ENCODE results near the gene COASY. TPM values are rescaled to one million over a fixed set of nuclear protein-coding genes. Genes with fewer than 3 reads are reported as not detected.

COASY gene
- total and polyA plus RNA-seq, 2 of the 4 experiments (the other 2 are of a cell fraction), result 10.6 to 44.0 TPM

DNA sequence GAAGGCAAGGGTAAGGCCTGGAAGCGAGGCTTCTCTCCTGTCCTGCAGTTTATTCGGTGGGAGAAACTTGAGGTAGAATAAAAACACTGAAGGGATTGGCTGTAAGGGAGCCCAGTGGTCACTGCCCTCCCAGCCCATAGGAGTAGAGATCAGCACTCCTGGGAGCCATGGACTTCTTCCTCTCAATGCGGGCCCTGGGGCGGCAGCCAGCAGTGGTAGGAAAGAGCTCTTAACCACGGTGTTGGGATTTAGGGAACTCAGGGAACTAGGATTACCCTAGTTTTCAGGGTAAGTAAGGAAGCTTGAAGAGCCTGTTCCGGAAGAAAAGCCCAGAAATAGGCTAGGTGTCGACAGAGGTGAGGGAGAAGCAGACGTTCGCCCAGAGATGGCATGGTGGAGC lies 49.7 kb upstream of the COASY start:
- no peak overlapping the region for H2AFZ ChIP-seq (replicated peaks; ENCODE audit: low read length, poor library complexity)
- TF ChIP-seq RFX5 (IDR thresholded peaks at IDR 0.05; ENCODE audit: low read depth, low read length), result no peak
- TF ChIP-seq CTCF (conservative IDR thresholded peaks at IDR 0.05; ENCODE audit: low read depth, low read length), result no peak
- TF ChIP-seq MAFK (IDR thresholded peaks at IDR 0.05; ENCODE audit: low read depth, low read length), result no peak
- no peak for TF ChIP-seq USF2 (IDR thresholded peaks at IDR 0.05; ENCODE audit: low read depth, low read length)
- TF ChIP-seq ELK1 (IDR thresholded peaks at IDR 0.05; ENCODE audit: borderline replicate concordance, low read depth, low read length), result no peak
- no peak for TF ChIP-seq POLR2A (IDR thresholded peaks at IDR 0.05; ENCODE audit: low read depth, low read length)
- TF ChIP-seq RCOR1 (IDR thresholded peaks at IDR 0.05; ENCODE audit: insufficient replicate concordance, low read length), result no peak
- TF ChIP-seq CEBPB (IDR thresholded peaks at IDR 0.05; ENCODE audit: low read depth, low read length), result no peak
- no peak for TF ChIP-seq MAZ (IDR thresholded peaks at IDR 0.05; ENCODE audit: borderline replicate concordance, low read depth, low read length)
- TF ChIP-seq BHLHE40 (IDR thresholded peaks at IDR 0.05; ENCODE audit: low read depth, low read length), result no peak
- TF ChIP-seq CHD1 (IDR thresholded peaks at IDR 0.05; ENCODE audit: low read depth, low read length), result no peak
- no peak for TF ChIP-seq NFE2L2 (IDR thresholded peaks at IDR 0.05; ENCODE audit: low read depth, low read length)
- TF ChIP-seq FOS (IDR thresholded peaks at IDR 0.05; ENCODE audit: low read depth, low read length), result no peak
- no peak for TF ChIP-seq RAD21 (IDR thresholded peaks at IDR 0.05; ENCODE audit: low read length)
- TF ChIP-seq SMC3 (IDR thresholded peaks at IDR 0.05; ENCODE audit: low read depth, low read length), result no peak
- TF ChIP-seq MXI1 (IDR thresholded peaks at IDR 0.05; ENCODE audit: borderline replicate concordance, low read depth, low read length), result no peak
- no peak overlapping the region for H2BK5ac ChIP-seq (ENCODE audit: low read depth, low read length, poor library complexity, severe bottlenecking)
- peak overlapping the region; percentile 45; the same call in 1 of the 2 replicates for H2AK5ac ChIP-seq (ENCODE audit: low read depth, low read length)
- in situ Hi-C loops (cut with MboI; ENCODE audit: low sequenced_read_pairs), result no loop called here
- H2BK120ac ChIP-seq (ENCODE audit: low read depth, low read length), result peak overlapping the region; percentile 67; the same call in 1 of the 2 replicates
- H3K4ac ChIP-seq (ENCODE audit: low read depth, low read length), result peak overlapping the region; percentile 71
- H4K5ac ChIP-seq (ENCODE audit: low read depth, low read length), result peak overlapping the region; percentile 76; the same call in 1 of the 2 replicates
- peak overlapping the region; percentile 77; the same call in 1 of the 2 replicates for H3K27ac ChIP-seq (ENCODE audit: insufficient read depth, low read length)
- H3K9me1 ChIP-seq (ENCODE audit: insufficient read depth, low read length), result peaks cover 20% of the 10 kb centered on the region
- peak overlapping the region; percentile 5; the same call in 1 of the 2 replicates for H2BK20ac ChIP-seq (ENCODE audit: low read depth, low read length)
- peak overlapping the region; percentile 12; the same call in 1 of the 2 replicates for H3K9ac ChIP-seq (ENCODE audit: low read depth, low read length)
- peak overlapping the region; percentile 15 for H2AK9ac ChIP-seq (replicated peaks; ENCODE audit: low read depth, low read length, poor library complexity)
- no peak overlapping the region; the same call in 1 of the 2 replicates for H3K4me2 ChIP-seq (ENCODE audit: low read depth, low read length)
- no peak overlapping the region for H4K8ac ChIP-seq (ENCODE audit: low read depth in 2 of 2, low read length in 2 of 2)
- peak overlapping the region; percentile 33; the same call in 1 of the 2 replicates for H3K18ac ChIP-seq (ENCODE audit: low read depth, low read length)
- H3K27me3 ChIP-seq (ENCODE audit: control insufficient read depth, insufficient read depth, low read length), result no peaks in the 10 kb centered on the region
- ATAC-seq (ENCODE audit: low read depth) (no peak), DNase-seq (no peak)
- H3K4me3 ChIP-seq (ENCODE audit: insufficient read depth, low read depth, low read length), result no peak overlapping the region
- no peaks in the 10 kb centered on the region for H3K9me3 ChIP-seq (ENCODE audit: control insufficient read depth, insufficient read depth, low read length)
- no CpG with 5 or more reads among the region's 9 CpGs for whole genome bisulfite sequencing, 2 experiments (ENCODE audit: extremely low coverage in 2 of 2, insufficient read length in 1 of 2)
- no peak overlapping the region for H3K23ac ChIP-seq (ENCODE audit: low read depth, low read length)
- H3K79me1 ChIP-seq (ENCODE audit: low read depth in 1 of 2, low read length in 2 of 2), result peaks cover 0 to 25% of the 10 kb centered on the region in 2 experiments; a peak in 1 of 4 replicates
- no TSS peak for BruUV-seq (replicated peaks)
- no peak overlapping the region for H3K56ac ChIP-seq (ENCODE audit: extremely low read depth, insufficient read depth, low read length)
- CTCF ChIA-PET, result interaction anchor here (0.8 kb wide), 1 partner anchor 106 kb away, joined by 4 read pairs; no protein-coding TSS in a partner anchor
- POLR2A ChIA-PET (ENCODE audit: unreplicated experiment), result no interaction called here
- peaks cover 35% of the 10 kb centered on the region for H3K4me1 ChIP-seq (ENCODE audit: control insufficient read depth, insufficient read depth, low read length)
- peak overlapping the region; percentile 17; the same call in 1 of the 2 replicates for H3K14ac ChIP-seq (replicated peaks; ENCODE audit: low read depth, low read length)
- intact Hi-C loops (cut with micrococcal nuclease), result no loop called here
- dilution Hi-C loops (cut with HindIII; ENCODE audit: low sequenced_read_pairs, unreplicated experiment), result no loop called here
- no peak overlapping the region for H2BK15ac ChIP-seq (ENCODE audit: low read depth, low read length)
- H3K36me3 ChIP-seq (ENCODE audit: control insufficient read depth, insufficient read depth, low read length), result peaks cover 24% of the 10 kb centered on the region
- peak overlapping the region; percentile 55 for H4K91ac ChIP-seq (ENCODE audit: insufficient read depth, low read depth, low read length)
- no peaks in the 10 kb centered on the region for H4K20me1 ChIP-seq (ENCODE audit: insufficient read depth, low read length)

Measured in IMR-90 (cell line).